Heart left ventricle (tissue), 16 donors: ENCODE data around the gene EGLN1. TPM values are rescaled to one million over a fixed set of nuclear protein-coding genes. Genes with fewer than 3 reads are reported as not detected.

Experiments used
- ATAC-seq, 4 donors: fragments of 200-7000 bp; cut with Tn5 transposase; one replicate each; pipeline ENCODE4 v1.9.1; 2020 to 2022; ENCODE audit warnings: moderate library complexity in 4 of 4, mild to moderate bottlenecking in 3 of 4, moderate number of reproducible peaks in 1 of 4
- DNase-seq, 5 donors: peaks; one replicate each; pipeline ENCODE4 v3.0.0-alpha.2; 2020
- H3K27ac ChIP-seq, 12 donors: fragments of 200-600 bp; sonication (generic) in 4 of 12; one replicate each; pipeline versions ENCODE4 v1.5.0 to v1.8.0; 2016 to 2022; ENCODE audit warnings: mild to moderate bottlenecking in 2 of 12
- H3K27me3 ChIP-seq, 9 donors: fragments of 200-600 bp; sonication (generic) in 2 of 9; one replicate each; pipeline versions ENCODE4 v1.5.1 to v1.8.0; 2016 to 2022; ENCODE audit warnings: mild to moderate bottlenecking in 3 of 9
- H3K36me3 ChIP-seq, 9 donors: fragments of 200-600 bp; sonication (generic) in 2 of 9; one replicate each; pipeline versions ENCODE4 v1.5.0 to v1.8.0; 2018 to 2022; ENCODE audit warnings: mild to moderate bottlenecking in 2 of 9
- H3K4me1 ChIP-seq, 12 donors: fragments of 200-600 bp; sonication (generic) in 4 of 12; one replicate each; pipeline versions ENCODE4 v1.5.0 to v1.8.0; 2016 to 2022; ENCODE audit warnings: mild to moderate bottlenecking in 3 of 12
- H3K4me3 ChIP-seq, 12 donors: fragments of 200-600 bp; sonication (generic) in 4 of 12; one replicate each; pipeline versions ENCODE4 v1.5.0 to v1.8.0; 2017 to 2022; ENCODE audit warnings: mild to moderate bottlenecking in 9 of 12, moderate library complexity in 4 of 12
- H3K9me3 ChIP-seq, 12 donors: fragments of 200-600 bp; sonication (generic) in 4 of 12; one replicate each; pipeline versions ENCODE4 v1.5.0 to v1.8.0; 2016 to 2022; ENCODE audit warnings: mild to moderate bottlenecking in 1 of 12
- CTCF ChIP-seq, 12 donors: fragments of 200-600 bp; sonication (generic) in 4 of 12; IDR thresholded peaks; one replicate each; pipeline versions ENCODE4 v1.5.0 to v1.8.0; 2018 to 2022; ENCODE audit warnings: antibody characterized with exemption in 12 of 12, mild to moderate bottlenecking in 5 of 12
- POLR2A ChIP-seq, 2 donors: fragments of 450-650 bp; IDR thresholded peaks; one replicate each; pipeline ENCODE4 v1.6.1; 2017; ENCODE audit warnings: antibody characterized with exemption in 2 of 2, mild to moderate bottlenecking in 2 of 2, moderate library complexity in 2 of 2
- WGBS, 4 donors: extraction: QIAGEN DNeasy Blood & Tissue Kit in 2 of 4; methylation state at CpG; one replicate each; pipeline versions ENCODE4 v1.1.5 to v1.1.7; 2013 to 2018; 5-methylcytosine and 5-hydroxymethylcytosine counted together
- intact Hi-C, 10 donors: fragments of 100-400 bp; cut with DNase I; formaldehyde crosslinking; loops; one replicate each; pipeline versions ENCODE4 v1.11.1 to v1.14.2; 2022
- polyA plus RNA-seq, 2 donors: library from polyadenylated mRNA; stranded (reverse); fragments of 200-250 nt; gene quantifications; one replicate each; pipeline ENCODE4 v1.2.3, GENCODE V29; 2013
- total RNA-seq, 9 donors: library from RNA; depleted of rRNA in 2 of 9; stranded (reverse); fragments of >200 nt in 2 of 9; fragmentation: NEBNext Ultra II Directional in 3 of 9; extraction: Animal tissue kit (Norgen Biotek cat#: 25700) in 3 of 9; gene quantifications; one replicate each; pipeline versions ENCODE4 v1.1.0 to v1.2.4, GENCODE V29; 2016 to 2023
- donor health status: ischemic (EF 13 %, LVEDD 7.1; RV severe dilation, severe dysfunction).
- donor health status: healthy with polysubstance abuse.
- donor health status: DM: no; HTN: yes; CAD: no.
- donor health status: DM: no; HTN: no; CAD: no.
- donor health status: ischemic (EF 25% LVEDD 6.9; RV normal size, moderate dysfunction).
- donor health status: ischemic (EF 25% LVEDD 5.7; RV mildly dilated, moderate dysfunction).
- donor health status: healthy.
- donor health status: DM: yes; HTN: yes; CAD: no.
- donor health status: ischemic (EF 35%, LVEDD 5.7; RV mildly dilated, moderate dysfunction).
- donor health status: nonischemic (EF 11% LVEDD 7.7; RV severe dilation, severe dysfunction).
- donor health status: DM: yes; HTN: yes; CAD: no.
- donor health status: PGD.
- donor health status: ischemic (EF 29% LVEDD 5.4; RV normal size, mild dysfunction).
- donor health status: nonischemic (EF 23%, LVEDD 6.1; RV moderate dilation, normal function).

The EGLN1 gene
- total and polyA plus RNA-seq, 11 donors, result 20.8 to 122 (median 70.0) TPM

GRCh38 chr1:231362325-231362724 is 59.8 kb downstream of the EGLN1 start:
- Histone ChIP-seq H3K4me1 (peaks cover 0 to 30% (median 9%) of the 10 kb centered on the region in 12 donors), H3K36me3 (peaks cover 0 to 66% (median 28%) of the 10 kb centered on the region in 9 donors), H3K4me3 (no peak overlapping the region), H3K9me3 (no peaks in the 10 kb centered on the region), H3K27me3 (no peaks in the 10 kb centered on the region), H3K27ac (peak overlapping the region in 3 of 12 donors; percentile 7 to 34 (median 9))
- DNase-seq (no peak), ATAC-seq (peak; percentile 57 to 86 (median 66))
- WGBS, 4 donors, result 30 to 51% (median 37%) methylated on average over 1 of the region's 1 CpG
- TF ChIP-seq POLR2A (IDR thresholded peaks at IDR 0.05) (no peak), CTCF (IDR thresholded peaks at IDR 0.05) (no peak)
- intact Hi-C loops, result loop anchor here in 3 of 10 donors (5.0 kb wide), 3 partner anchors 50 to 240 kb away; no protein-coding TSS in a partner anchor

- no peak overlapping the region for H3K4me3 ChIP-seq
- ATAC-seq (peak in 2 of 4 donors; percentile 63 to 67), DNase-seq (peak in 2 of 5 donors; percentile 30 to 51)
- no peak for TF ChIP-seq CTCF (IDR thresholded peaks at IDR 0.05)
- no peak for TF ChIP-seq POLR2A (IDR thresholded peaks at IDR 0.05)
- 65 to 74% (median 67%) methylated on average over 6 of the region's 6 CpGs for WGBS, 4 donors
- intact Hi-C loops, result loop anchor here (1.0 to 10.0 kb wide), 11 partner anchors 58 to 243 kb away; partner anchors contain the start of genes EGLN1 (in 3 of the 10) and TSNAX (in 1 of the 10)
- peaks cover 0 to 41% (median 5%) of the 10 kb centered on the region in 9 donors for H3K36me3 ChIP-seq
- H3K4me1 ChIP-seq, result peaks cover 0 to 25% (median 9%) of the 10 kb centered on the region in 12 donors
- H3K27ac ChIP-seq, result no peak overlapping the region
- no peaks in the 10 kb centered on the region for H3K27me3 ChIP-seq
- H3K9me3 ChIP-seq, result no peaks in the 10 kb centered on the region
These were observed 63.0 kb downstream of the EGLN1 start for GRCh38 chr1:231359113-231359512.

- intact Hi-C loops, result loop anchor here (1.0 to 10.0 kb wide), 12 partner anchors 59 to 244 kb away; partner anchors contain the start of genes EGLN1 (in 3 of the 10) and TSNAX (in 1 of the 10)
- 6 to 13% (median 8%) methylated on average over 4 of the region's 4 CpGs for WGBS, 4 donors
- Histone ChIP-seq H3K27me3 (no peaks in the 10 kb centered on the region), H3K4me1 (peaks cover 0 to 23% (median 9%) of the 10 kb centered on the region in 12 donors), H3K36me3 (peaks cover 0 to 42% (median 9%) of the 10 kb centered on the region in 9 donors), H3K4me3 (no peak overlapping the region), H3K27ac (peak overlapping the region in 5 of 12 donors; percentile 20 to 66 (median 35)), H3K9me3 (no peaks in the 10 kb centered on the region)
- ATAC-seq, result peak; percentile 38 to 78 (median 71)
- TF ChIP-seq CTCF (IDR thresholded peaks at IDR 0.05), result peak; percentile 61 to 91 (median 82)
- no peak for TF ChIP-seq POLR2A (IDR thresholded peaks at IDR 0.05)
- peak in 2 of 5 donors; percentile 35 to 43 for DNase-seq
These were observed 64.2 kb downstream of the EGLN1 start for GRCh38 chr1:231357831-231358354.

GRCh38 chr1:231357187-231357772 is 64.8 kb downstream of the EGLN1 start:
- no peaks in the 10 kb centered on the region for H3K9me3 ChIP-seq
- intact Hi-C loops, result loop anchor here in 7 of 10 donors (1.0 to 10.0 kb wide), 8 partner anchors 65 to 245 kb away; partner anchors contain the start of genes EGLN1 (in 2 of the 7) and TSNAX (in 1 of the 7)
- no peak for TF ChIP-seq CTCF (IDR thresholded peaks at IDR 0.05)
- TF ChIP-seq POLR2A (IDR thresholded peaks at IDR 0.05), result no peak
- H3K36me3 ChIP-seq, result peaks cover 0 to 45% (median 12%) of the 10 kb centered on the region in 9 donors
- peaks cover 0 to 18% (median 8%) of the 10 kb centered on the region in 12 donors for H3K4me1 ChIP-seq
- WGBS, 4 donors, result 76 to 79% (median 78%) methylated on average over 10 of the region's 10 CpGs
- H3K4me3 ChIP-seq, result no peak overlapping the region
- ATAC-seq (no peak), DNase-seq (no peak)
- peak overlapping the region in 2 of 12 donors; percentile 20 to 66 for H3K27ac ChIP-seq
- no peaks in the 10 kb centered on the region for H3K27me3 ChIP-seq
